ENCODE data around the gene TMEM203.
A peak's percentile ranks its signal among the peaks of the same experiment; 100 is the strongest.

Gene TMEM203

GRCh38 chr9:137222190-137223077, 17.0 kb upstream of the TMEM203 start, which contains the start of gene RNF208:
TSS of gene RNF208 (minus strand) at chr9:137222240. CDS start at chr9:137221212, 1,028 bp downstream.
- ChIA-PET CTCF (interaction anchor here (0.7 to 6.6 kb wide), 10 partner anchors 15 to 175 kb away, joined by 3 to 139 read pairs (median 4); partner anchors contain the start of genes ANAPC2, NPDC1, SAPCD2 and SSNA1), POLR2A (interaction anchor here (0.6 to 3.1 kb wide), 10 partner anchors 9 to 107 kb away, joined by 3 to 19 read pairs (median 5); partner anchors contain the start of genes DPP7, NDOR1, TMEM203 and TUBB4B)
- DNase-seq (ENCODE audit: low read depth, low spot score) = no peak
- TF ChIP-seq CTCF (IDR thresholded peaks at IDR 0.05; ENCODE audit: insufficient read depth, low read length, missing control alignments) = peak; percentile 4
- H3K4me3 ChIP-seq (ENCODE audit: low read depth, low read length) = peak within 1 kb of the TSS; percentile 55

GRCh38 chr9:137221506-137222111, 16.2 kb upstream of the TMEM203 start:
- ChIA-PET POLR2A (interaction anchor here (3.1 kb wide), 1 partner anchor 19 kb away, joined by 19 read pairs; the partner anchor contains the start of gene TUBB4B), CTCF (interaction anchor here (1.0 to 3.8 kb wide), 5 partner anchors 15 to 175 kb away, joined by 3 to 14 read pairs (median 3); partner anchors contain the start of gene NPDC1)
- TF ChIP-seq CTCF (IDR thresholded peaks at IDR 0.05; ENCODE audit: insufficient read depth, low read length, missing control alignments) = no peak
- DNase-seq (ENCODE audit: low read depth, low spot score) = no peak
- H3K4me3 ChIP-seq (ENCODE audit: low read depth, low read length) = peak overlapping the region; percentile 40

DNA sequence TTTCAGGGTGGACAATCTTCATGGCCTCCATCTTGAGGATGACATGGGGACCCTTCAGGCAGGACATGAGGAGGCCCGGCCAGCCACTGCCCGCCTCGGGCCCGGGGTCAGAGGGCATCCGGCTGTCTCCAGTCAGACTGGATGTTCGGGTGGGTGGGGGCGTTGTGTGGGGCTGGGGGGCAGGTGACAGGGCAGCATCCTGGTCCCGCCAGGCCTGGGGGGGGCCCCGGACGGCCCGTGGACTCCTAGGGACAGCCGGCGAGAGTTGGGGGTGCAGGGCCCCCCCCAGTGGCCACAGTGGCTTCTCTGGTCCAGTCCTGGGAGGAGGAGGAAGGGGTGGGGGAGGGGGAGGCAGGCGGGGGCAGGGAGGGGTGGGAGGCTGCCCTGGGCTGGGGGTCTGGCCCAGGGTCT, 15.7 kb upstream of the TMEM203 start:
- TF ChIP-seq CTCF (IDR thresholded peaks at IDR 0.05; ENCODE audit: insufficient read depth, low read length, missing control alignments) = no peak
- no peak for DNase-seq (ENCODE audit: low read depth, low spot score)
- no peak overlapping the region for H3K4me3 ChIP-seq (ENCODE audit: low read depth, low read length)
- POLR2A ChIA-PET = interaction anchor here (1.4 to 3.1 kb wide), 2 partner anchors 19 to 20 kb away, joined by 4 to 19 read pairs; partner anchors contain the start of genes TPRN and TUBB4B
- CTCF ChIA-PET = interaction anchor here (0.7 to 3.8 kb wide), 4 partner anchors 15 to 192 kb away, joined by 3 to 14 read pairs (median 3); partner anchors contain the start of gene NPDC1

- H3K4me3 ChIP-seq (ENCODE audit: low read depth, low read length) = no peak overlapping the region
- DNase-seq (ENCODE audit: low read depth, low spot score) = no peak
- ChIA-PET POLR2A (interaction anchor here (1.4 to 3.1 kb wide), 2 partner anchors 20 kb away, joined by 4 to 19 read pairs; partner anchors contain the start of genes TPRN and TUBB4B), CTCF (interaction anchor here (0.7 to 3.8 kb wide), 4 partner anchors 16 to 191 kb away, joined by 3 to 14 read pairs (median 3); partner anchors contain the start of gene NPDC1)
- TF ChIP-seq CTCF (IDR thresholded peaks at IDR 0.05; ENCODE audit: insufficient read depth, low read length, missing control alignments) = no peak
Measured at GRCh38 chr9:137220317-137221094, 15.1 kb upstream of the TMEM203 start.

- CTCF ChIA-PET = interaction anchor here (0.5 to 1.0 kb wide), 2 partner anchors 17 to 29 kb away, joined by 3 to 4 read pairs; no protein-coding TSS in a partner anchor
- no peak overlapping the region for H3K4me3 ChIP-seq (ENCODE audit: low read depth, low read length)
- no peak for DNase-seq (ENCODE audit: low read depth, low spot score)
- POLR2A ChIA-PET = interaction anchor here (0.7 to 1.4 kb wide), 2 partner anchors 19 to 21 kb away, joined by 4 read pairs; partner anchors contain the start of gene TPRN
- TF ChIP-seq CTCF (IDR thresholded peaks at IDR 0.05; ENCODE audit: insufficient read depth, low read length, missing control alignments) = no peak
Measured at GRCh38 chr9:137219757-137220316, 14.4 kb upstream of the TMEM203 start.
